Forelimb muscle (tissue), 1 donor: ENCODE data around the gene GJA1. TPM values are rescaled to one million over a fixed set of nuclear protein-coding genes. Genes with fewer than 3 reads are reported as not detected.
"Not testable (repeated sequence)": the region's sequence is repeated elsewhere in the genome, so short reads cannot be mapped to it uniquely, and the experiment has no call there.

Experiments
- DNase-seq: peaks from one replicate; pipeline ENCODE4 v3.0.0-alpha.2; 2013; ENCODE audit warnings: low read depth
- polyA plus RNA-seq: library from polyadenylated mRNA; unstranded; fragments of 120-200 nt; gene quantifications from one replicate; pipeline ENCODE4 v1.2.1, GENCODE V29; 2013; ENCODE audit not compliant: insufficient read length

GJA1 gene
- polyA plus RNA-seq = 42.7 TPM

GRCh38 chr6:121435444-121436069 lies at the start of gene GJA1:
Gene GJA1 (plus strand): TSS chr6:121435646. CDS start chr6:121446848, 11,202 bp downstream.
- peak; percentile 74 for DNase-seq

GRCh38 chr6:121386551-121386950 lies 48.9 kb upstream of the GJA1 start:
- not testable (repeated sequence) for DNase-seq

- DNase-seq = no peak
These were observed 46.0 kb upstream of the GJA1 start for GRCh38 chr6:121389419-121389818.

- DNase-seq = no peak
These were observed 41.5 kb upstream of the GJA1 start for GRCh38 chr6:121393731-121394505.

GRCh38 chr6:121395736-121396135 lies 39.7 kb upstream of the GJA1 start:
- DNase-seq = no peak

- not testable (repeated sequence) for DNase-seq
These were observed 38.3 kb upstream of the GJA1 start for GRCh38 chr6:121397188-121397587.

- no peak for DNase-seq
These were observed 37.3 kb upstream of the GJA1 start for GRCh38 chr6:121398127-121398526.

- DNase-seq = no peak
These were observed 35.5 kb upstream of the GJA1 start for GRCh38 chr6:121399966-121400365.

- no peak for DNase-seq
These were observed 31.5 kb upstream of the GJA1 start for GRCh38 chr6:121403964-121404363.

- DNase-seq = no peak
These were observed 30.1 kb upstream of the GJA1 start for GRCh38 chr6:121405306-121405705.

- DNase-seq = no peak
These were observed 27.1 kb upstream of the GJA1 start for GRCh38 chr6:121408321-121408720.

- DNase-seq = no peak
These were observed 21.6 kb upstream of the GJA1 start for GRCh38 chr6:121413879-121414278.

GRCh38 chr6:121418346-121418745 lies 17.1 kb upstream of the GJA1 start:
- DNase-seq = no peak

GRCh38 chr6:121426686-121427085 lies 8.8 kb upstream of the GJA1 start:
- DNase-seq = no peak

GRCh38 chr6:121428872-121429756 lies 6.3 kb upstream of the GJA1 start:
- no peak for DNase-seq

- DNase-seq = no peak
These were observed 4.7 kb upstream of the GJA1 start for GRCh38 chr6:121430514-121431460.

GRCh38 chr6:121431776-121432175 lies 3.7 kb upstream of the GJA1 start:
- DNase-seq = not testable (repeated sequence)

- no peak for DNase-seq
These were observed 1.2 kb upstream of the GJA1 start for GRCh38 chr6:121434037-121434770.

- DNase-seq = no peak
These were observed 920 bp downstream of the GJA1 start for GRCh38 chr6:121436274-121436857.
